ENCODE data around the gene DTX2. TPM values are rescaled to one million over a fixed set of nuclear protein-coding genes. Genes with fewer than 3 reads are reported as not detected.
"Not testable (repeated sequence)": the region's sequence is repeated elsewhere in the genome, so short reads cannot be mapped to it uniquely, and the experiment has no call there.

DTX2 gene
- total and polyA plus RNA-seq, 4 donors = 4.5 to 9.5 (median 6.0) TPM

DNA sequence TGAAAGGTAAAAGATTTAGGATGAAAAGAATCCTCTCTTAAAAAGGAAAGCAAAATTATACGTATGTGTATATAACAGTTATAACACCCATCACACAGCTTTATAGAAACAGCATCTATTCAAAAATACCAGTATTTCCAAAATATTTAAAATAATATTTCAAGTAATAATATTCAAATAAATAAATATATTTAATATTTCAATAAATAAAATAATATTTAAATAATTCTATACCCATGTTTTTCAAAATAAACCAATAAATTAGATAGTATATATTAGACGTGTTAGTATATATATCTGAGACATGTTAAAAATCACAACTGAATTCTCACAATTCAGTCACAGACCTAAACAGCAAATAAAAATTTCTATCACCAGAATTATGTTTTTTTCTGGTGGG, 70.1 kb downstream of the DTX2 start:
- H3K27ac ChIP-seq (ENCODE audit: low read depth in 1 of 2, low read length in 2 of 2); DNase-seq (ENCODE audit: low spot score); H3K4me3 ChIP-seq (ENCODE audit: low read depth in 1 of 3, low read length in 3 of 3); H3K9ac ChIP-seq (ENCODE audit: low read depth in 1 of 2, low read length in 2 of 2); H3K4me1 ChIP-seq (ENCODE audit: control insufficient read depth in 4 of 4, insufficient read depth in 4 of 4, low read length in 3 of 4); H3K36me3 ChIP-seq (ENCODE audit: control insufficient read depth in 4 of 4, insufficient read depth in 3 of 4, low read depth in 1 of 4, low read length in 3 of 4); H3K27me3 ChIP-seq (ENCODE audit: control insufficient read depth in 4 of 4, insufficient read depth in 4 of 4, low read length in 3 of 4); H3K9me3 ChIP-seq (ENCODE audit: control insufficient read depth in 4 of 4, low read length in 3 of 4): not testable (repeated sequence)
- WGBS = 94% methylated on average over 2 of the region's 2 CpGs

- H3K4me3 ChIP-seq (ENCODE audit: low read depth in 1 of 3, low read length in 3 of 3); H3K27me3 ChIP-seq (ENCODE audit: control insufficient read depth in 4 of 4, insufficient read depth in 4 of 4, low read length in 3 of 4); H3K4me1 ChIP-seq (ENCODE audit: control insufficient read depth in 4 of 4, insufficient read depth in 4 of 4, low read length in 3 of 4); H3K9me3 ChIP-seq (ENCODE audit: control insufficient read depth in 4 of 4, low read length in 3 of 4); DNase-seq (ENCODE audit: low spot score); H3K27ac ChIP-seq (ENCODE audit: low read depth in 1 of 2, low read length in 2 of 2); H3K36me3 ChIP-seq (ENCODE audit: control insufficient read depth in 4 of 4, insufficient read depth in 3 of 4, low read depth in 1 of 4, low read length in 3 of 4); H3K9ac ChIP-seq (ENCODE audit: low read depth in 1 of 2, low read length in 2 of 2): not testable (repeated sequence)
- WGBS = no CpG with 5 or more reads among the region's 8 CpGs
These were observed 81.7 kb downstream of the DTX2 start, which contains the start of gene SPDYE16 for GRCh38 chr7:76543197-76543596. Gene SPDYE16, minus strand, starts transcription at chr7:76543297. Its CDS starts 1,838 bp downstream, at chr7:76541459.

GRCh38 chr7:76549025-76549854, 87.7 kb downstream of the DTX2 start:
- TF ChIP-seq GABPA (IDR thresholded peaks at IDR 0.05 in 1 of 2, conservative IDR thresholded peaks at IDR 0.05 in 1 of 2) = peak; percentile 62 to 89
- peak; percentile 76 to 93 for TF ChIP-seq RXRA (IDR thresholded peaks at IDR 0.05)
- peak; percentile 45 for TF ChIP-seq YY1 (IDR thresholded peaks at IDR 0.05)
- TF ChIP-seq RAD21 (IDR thresholded peaks at IDR 0.05) = peak in 1 of 2 donors; percentile 49
- TF ChIP-seq, protein P1, sequence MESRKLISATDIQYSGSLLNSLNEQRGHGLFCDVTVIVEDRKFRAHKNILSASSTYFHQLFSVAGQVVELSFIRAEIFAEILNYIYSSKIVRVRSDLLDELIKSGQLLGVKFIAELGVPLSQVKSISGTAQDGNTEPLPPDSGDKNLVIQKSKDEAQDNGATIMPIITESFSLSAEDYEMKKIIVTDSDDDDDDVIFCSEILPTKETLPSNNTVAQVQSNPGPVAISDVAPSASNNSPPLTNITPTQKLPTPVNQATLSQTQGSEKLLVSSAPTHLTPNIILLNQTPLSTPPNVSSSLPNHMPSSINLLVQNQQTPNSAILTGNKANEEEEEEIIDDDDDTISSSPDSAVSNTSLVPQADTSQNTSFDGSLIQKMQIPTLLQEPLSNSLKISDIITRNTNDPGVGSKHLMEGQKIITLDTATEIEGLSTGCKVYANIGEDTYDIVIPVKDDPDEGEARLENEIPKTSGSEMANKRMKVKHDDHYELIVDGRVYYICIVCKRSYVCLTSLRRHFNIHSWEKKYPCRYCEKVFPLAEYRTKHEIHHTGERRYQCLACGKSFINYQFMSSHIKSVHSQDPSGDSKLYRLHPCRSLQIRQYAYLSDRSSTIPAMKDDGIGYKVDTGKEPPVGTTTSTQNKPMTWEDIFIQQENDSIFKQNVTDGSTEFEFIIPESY (IDR thresholded peaks at IDR 0.05) = peak; percentile 53
- peak; percentile 19 for TF ChIP-seq HNF4G (IDR thresholded peaks at IDR 0.05)
- peak; percentile 44 to 70 for TF ChIP-seq EGR1 (IDR thresholded peaks at IDR 0.05; ENCODE audit: low read depth in 2 of 2)
- TF ChIP-seq, protein P2, sequence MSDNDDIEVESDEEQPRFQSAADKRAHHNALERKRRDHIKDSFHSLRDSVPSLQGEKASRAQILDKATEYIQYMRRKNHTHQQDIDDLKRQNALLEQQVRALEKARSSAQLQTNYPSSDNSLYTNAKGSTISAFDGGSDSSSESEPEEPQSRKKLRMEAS (IDR thresholded peaks at IDR 0.05) = peak; percentile 49
- peak in 1 of 2 donors; percentile 65 for TF ChIP-seq JUND (IDR thresholded peaks at IDR 0.05)
- peak; percentile 73 for TF ChIP-seq SP1 (IDR thresholded peaks at IDR 0.05)
- TF ChIP-seq HNF4A (conservative IDR thresholded peaks at IDR 0.05) = peak; percentile 64 to 85
- TF ChIP-seq TAF1 (conservative IDR thresholded peaks at IDR 0.05) = peak; percentile 52
- TF ChIP-seq, protein P3, sequence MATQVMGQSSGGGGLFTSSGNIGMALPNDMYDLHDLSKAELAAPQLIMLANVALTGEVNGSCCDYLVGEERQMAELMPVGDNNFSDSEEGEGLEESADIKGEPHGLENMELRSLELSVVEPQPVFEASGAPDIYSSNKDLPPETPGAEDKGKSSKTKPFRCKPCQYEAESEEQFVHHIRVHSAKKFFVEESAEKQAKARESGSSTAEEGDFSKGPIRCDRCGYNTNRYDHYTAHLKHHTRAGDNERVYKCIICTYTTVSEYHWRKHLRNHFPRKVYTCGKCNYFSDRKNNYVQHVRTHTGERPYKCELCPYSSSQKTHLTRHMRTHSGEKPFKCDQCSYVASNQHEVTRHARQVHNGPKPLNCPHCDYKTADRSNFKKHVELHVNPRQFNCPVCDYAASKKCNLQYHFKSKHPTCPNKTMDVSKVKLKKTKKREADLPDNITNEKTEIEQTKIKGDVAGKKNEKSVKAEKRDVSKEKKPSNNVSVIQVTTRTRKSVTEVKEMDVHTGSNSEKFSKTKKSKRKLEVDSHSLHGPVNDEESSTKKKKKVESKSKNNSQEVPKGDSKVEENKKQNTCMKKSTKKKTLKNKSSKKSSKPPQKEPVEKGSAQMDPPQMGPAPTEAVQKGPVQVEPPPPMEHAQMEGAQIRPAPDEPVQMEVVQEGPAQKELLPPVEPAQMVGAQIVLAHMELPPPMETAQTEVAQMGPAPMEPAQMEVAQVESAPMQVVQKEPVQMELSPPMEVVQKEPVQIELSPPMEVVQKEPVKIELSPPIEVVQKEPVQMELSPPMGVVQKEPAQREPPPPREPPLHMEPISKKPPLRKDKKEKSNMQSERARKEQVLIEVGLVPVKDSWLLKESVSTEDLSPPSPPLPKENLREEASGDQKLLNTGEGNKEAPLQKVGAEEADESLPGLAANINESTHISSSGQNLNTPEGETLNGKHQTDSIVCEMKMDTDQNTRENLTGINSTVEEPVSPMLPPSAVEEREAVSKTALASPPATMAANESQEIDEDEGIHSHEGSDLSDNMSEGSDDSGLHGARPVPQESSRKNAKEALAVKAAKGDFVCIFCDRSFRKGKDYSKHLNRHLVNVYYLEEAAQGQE (IDR thresholded peaks at IDR 0.05) = peak; percentile 44
- TF ChIP-seq NR2F2 (IDR thresholded peaks at IDR 0.05) = peak; percentile 86
- H3K9me3 ChIP-seq (ENCODE audit: control insufficient read depth in 4 of 4, low read length in 3 of 4); H3K27me3 ChIP-seq (ENCODE audit: control insufficient read depth in 4 of 4, insufficient read depth in 4 of 4, low read length in 3 of 4); H3K36me3 ChIP-seq (ENCODE audit: control insufficient read depth in 4 of 4, insufficient read depth in 3 of 4, low read depth in 1 of 4, low read length in 3 of 4); H3K4me1 ChIP-seq (ENCODE audit: control insufficient read depth in 4 of 4, insufficient read depth in 4 of 4, low read length in 3 of 4): not testable (repeated sequence)
- H3K4me3 ChIP-seq (ENCODE audit: low read depth in 1 of 3, low read length in 3 of 3) = peak overlapping the region; percentile 72 to 84 (median 83)
- peak overlapping the region; percentile 92 for H3K27ac ChIP-seq (ENCODE audit: low read depth in 1 of 2, low read length in 2 of 2)
- DNase-seq (ENCODE audit: low spot score) = peak; percentile 75
- H3K9ac ChIP-seq (ENCODE audit: low read depth in 1 of 2, low read length in 2 of 2) = peak overlapping the region; percentile 78 to 79
- WGBS = under 1% methylated on average over 71 of the region's 71 CpGs

GRCh38 chr7:76549855-76550248, 88.3 kb downstream of the DTX2 start:
- H3K9me3 ChIP-seq (ENCODE audit: control insufficient read depth in 4 of 4, low read length in 3 of 4); H3K36me3 ChIP-seq (ENCODE audit: control insufficient read depth in 4 of 4, insufficient read depth in 3 of 4, low read depth in 1 of 4, low read length in 3 of 4); H3K27me3 ChIP-seq (ENCODE audit: control insufficient read depth in 4 of 4, insufficient read depth in 4 of 4, low read length in 3 of 4); H3K4me1 ChIP-seq (ENCODE audit: control insufficient read depth in 4 of 4, insufficient read depth in 4 of 4, low read length in 3 of 4); DNase-seq (ENCODE audit: low spot score): not testable (repeated sequence)
- H3K9ac ChIP-seq (ENCODE audit: low read depth in 1 of 2, low read length in 2 of 2) = peak overlapping the region; percentile 78 to 79
- H3K27ac ChIP-seq (ENCODE audit: low read depth in 1 of 2, low read length in 2 of 2) = peak overlapping the region; percentile 92
- H3K4me3 ChIP-seq (ENCODE audit: low read depth in 1 of 3, low read length in 3 of 3) = peak overlapping the region; percentile 72 to 84 (median 83)
- 0% methylated on average over 19 of the region's 19 CpGs for WGBS

DNA sequence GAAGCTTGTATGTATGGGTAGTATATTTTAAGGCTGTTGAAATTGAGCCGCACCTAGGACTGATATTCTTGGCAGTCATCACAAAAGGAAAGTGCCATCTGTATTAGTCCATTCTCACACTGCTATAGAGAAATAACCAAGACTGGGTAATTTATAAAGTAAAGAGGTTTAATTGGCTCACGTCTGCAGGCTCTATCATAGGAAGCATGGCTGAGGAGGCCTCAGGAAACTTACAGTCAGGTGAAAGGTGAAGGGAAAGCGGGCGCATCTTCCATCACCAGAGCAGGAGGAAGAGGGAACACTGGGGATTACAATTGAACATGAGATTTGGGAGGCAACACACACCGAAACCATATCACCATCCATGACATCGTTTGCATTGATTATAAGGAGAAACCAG, 90.5 kb downstream of the DTX2 start:
- 94% methylated on average over 6 of the region's 6 CpGs for WGBS

More for the DNA sequence above, 90.5 kb downstream of the DTX2 start:
- H3K9me3 ChIP-seq (ENCODE audit: control insufficient read depth in 4 of 4, low read length in 3 of 4); H3K36me3 ChIP-seq (ENCODE audit: control insufficient read depth in 4 of 4, insufficient read depth in 3 of 4, low read depth in 1 of 4, low read length in 3 of 4); H3K27ac ChIP-seq (ENCODE audit: low read depth in 1 of 2, low read length in 2 of 2); H3K9ac ChIP-seq (ENCODE audit: low read depth in 1 of 2, low read length in 2 of 2); H3K4me1 ChIP-seq (ENCODE audit: control insufficient read depth in 4 of 4, insufficient read depth in 4 of 4, low read length in 3 of 4); DNase-seq (ENCODE audit: low spot score); H3K4me3 ChIP-seq (ENCODE audit: low read depth in 1 of 3, low read length in 3 of 3); H3K27me3 ChIP-seq (ENCODE audit: control insufficient read depth in 4 of 4, insufficient read depth in 4 of 4, low read length in 3 of 4): not testable (repeated sequence)

Measured in liver (tissue), 9 donors.